ENCODE measurements around the gene TP53INP2. TPM values are rescaled to one million over a fixed set of nuclear protein-coding genes. Genes with fewer than 3 reads are reported as not detected.
A peak's percentile ranks its signal among the peaks of the same experiment; 100 is the strongest.

TP53INP2 gene
- total and polyA plus RNA-seq, 2 of the 13 experiments (the other 11 are each of a cell fraction or from before 2014, with no cell fraction given) = 5.2 to 18.8 TPM

DNA sequence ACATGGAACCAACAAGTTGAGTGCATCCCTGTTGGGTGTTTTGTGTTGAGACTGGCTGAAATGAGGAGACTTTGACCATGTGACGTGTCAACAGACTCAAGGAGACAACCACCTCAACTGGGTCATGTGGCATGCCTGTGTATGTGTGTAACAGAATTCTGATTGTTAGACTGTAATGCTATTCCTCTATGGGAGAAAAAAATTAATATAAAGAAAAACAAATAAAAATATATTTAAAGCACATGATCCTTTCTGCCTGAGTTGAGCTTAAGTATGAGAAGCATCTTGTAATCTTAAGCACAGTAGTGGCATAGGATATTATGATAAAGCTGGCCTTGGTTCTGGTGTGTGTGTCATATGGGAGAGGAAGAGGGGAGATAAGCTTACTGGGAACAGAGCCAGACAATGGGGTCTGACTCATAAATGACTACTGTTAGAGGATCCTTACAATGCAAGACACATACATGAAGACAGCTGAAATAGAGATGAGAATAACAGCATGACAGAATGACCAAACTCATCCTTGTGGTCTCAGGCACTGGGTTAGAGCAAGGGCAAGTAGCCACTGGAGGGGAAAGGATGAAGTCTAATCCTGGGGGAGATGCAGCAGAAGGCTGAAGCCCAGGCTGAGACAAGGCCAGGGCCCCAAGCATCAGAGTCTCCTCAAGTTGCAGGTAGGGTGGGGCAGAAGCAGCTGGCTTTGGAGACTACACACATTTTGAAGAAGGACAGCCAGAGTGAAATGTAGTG, 9.2 kb downstream of the TP53INP2 start (continued):
- TF ChIP-seq, protein P1, sequence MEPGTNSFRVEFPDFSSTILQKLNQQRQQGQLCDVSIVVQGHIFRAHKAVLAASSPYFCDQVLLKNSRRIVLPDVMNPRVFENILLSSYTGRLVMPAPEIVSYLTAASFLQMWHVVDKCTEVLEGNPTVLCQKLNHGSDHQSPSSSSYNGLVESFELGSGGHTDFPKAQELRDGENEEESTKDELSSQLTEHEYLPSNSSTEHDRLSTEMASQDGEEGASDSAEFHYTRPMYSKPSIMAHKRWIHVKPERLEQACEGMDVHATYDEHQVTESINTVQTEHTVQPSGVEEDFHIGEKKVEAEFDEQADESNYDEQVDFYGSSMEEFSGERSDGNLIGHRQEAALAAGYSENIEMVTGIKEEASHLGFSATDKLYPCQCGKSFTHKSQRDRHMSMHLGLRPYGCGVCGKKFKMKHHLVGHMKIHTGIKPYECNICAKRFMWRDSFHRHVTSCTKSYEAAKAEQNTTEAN (CRISPR knock-in tag; conservative IDR thresholded peaks at IDR 0.05) = no peak
- TF ChIP-seq SIN3B (IDR thresholded peaks at IDR 0.05; ENCODE audit: low read length) (no peak), MYC (CRISPR knock-in tag; IDR thresholded peaks at IDR 0.05; ENCODE audit: borderline replicate concordance) (no peak), ASH2L (IDR thresholded peaks at IDR 0.05; ENCODE audit: insufficient read length, low read depth, low read length) (no peak), MXI1 (IDR thresholded peaks at IDR 0.05; ENCODE audit: borderline replicate concordance, low read depth, low read length) (no peak; the same call in 2 of the 3 replicates), GABPA (IDR thresholded peaks at IDR 0.05; ENCODE audit: low read depth, low read length) (no peak), GABPA (CRISPR knock-in tag; IDR thresholded peaks at IDR 0.05; ENCODE audit: low read depth) (no peak), ZNF337 (CRISPR knock-in tag; IDR thresholded peaks at IDR 0.05; ENCODE audit: borderline replicate concordance, low read depth) (no peak), EP300 (IDR thresholded peaks at IDR 0.05; ENCODE audit: low read depth in 2 of 2, low read length in 2 of 2) (peak in 1 of 2 experiments; percentile 34; a peak in 1 of 4 replicates), EP300 (CRISPR knock-in tag; IDR thresholded peaks at IDR 0.05; ENCODE audit: borderline replicate concordance) (no peak), MED1 (CRISPR knock-in tag; IDR thresholded peaks at IDR 0.05) (peak; percentile 30; the same call in 1 of the 2 replicates), ELF4 (CRISPR knock-in tag; IDR thresholded peaks at IDR 0.05; ENCODE audit: borderline replicate concordance) (no peak), SRY (CRISPR knock-in tag; IDR thresholded peaks at IDR 0.05) (no peak), HDAC6 (IDR thresholded peaks at IDR 0.05; ENCODE audit: low read depth, low read length) (no peak), ZNF652 (CRISPR knock-in tag; IDR thresholded peaks at IDR 0.05; ENCODE audit: borderline replicate concordance, low read depth) (no peak; the same call in 1 of the 2 replicates), EHMT2 (IDR thresholded peaks at IDR 0.05; ENCODE audit: borderline replicate concordance, low read depth, low read length) (no peak), MTF2 (CRISPR knock-in tag; IDR thresholded peaks at IDR 0.05; ENCODE audit: borderline replicate concordance) (no peak), MEF2D (CRISPR knock-in tag; IDR thresholded peaks at IDR 0.05) (0 out of 2 replicates have a peak, but pooled peaks have one; percentile 9), ZNF615 (CRISPR knock-in tag; IDR thresholded peaks at IDR 0.05; ENCODE audit: borderline replicate concordance) (no peak), MXD4 (CRISPR knock-in tag; IDR thresholded peaks at IDR 0.05) (0 out of 2 replicates have a peak, but pooled peaks have one; percentile 22), SP1 (IDR thresholded peaks at IDR 0.05) (no peak), SP1 (CRISPR knock-in tag; IDR thresholded peaks at IDR 0.05) (no peak), CEBPB (IDR thresholded peaks at IDR 0.05; ENCODE audit: borderline replicate concordance, low read depth, low read length) (no peak)
- TF ChIP-seq, protein P2, sequence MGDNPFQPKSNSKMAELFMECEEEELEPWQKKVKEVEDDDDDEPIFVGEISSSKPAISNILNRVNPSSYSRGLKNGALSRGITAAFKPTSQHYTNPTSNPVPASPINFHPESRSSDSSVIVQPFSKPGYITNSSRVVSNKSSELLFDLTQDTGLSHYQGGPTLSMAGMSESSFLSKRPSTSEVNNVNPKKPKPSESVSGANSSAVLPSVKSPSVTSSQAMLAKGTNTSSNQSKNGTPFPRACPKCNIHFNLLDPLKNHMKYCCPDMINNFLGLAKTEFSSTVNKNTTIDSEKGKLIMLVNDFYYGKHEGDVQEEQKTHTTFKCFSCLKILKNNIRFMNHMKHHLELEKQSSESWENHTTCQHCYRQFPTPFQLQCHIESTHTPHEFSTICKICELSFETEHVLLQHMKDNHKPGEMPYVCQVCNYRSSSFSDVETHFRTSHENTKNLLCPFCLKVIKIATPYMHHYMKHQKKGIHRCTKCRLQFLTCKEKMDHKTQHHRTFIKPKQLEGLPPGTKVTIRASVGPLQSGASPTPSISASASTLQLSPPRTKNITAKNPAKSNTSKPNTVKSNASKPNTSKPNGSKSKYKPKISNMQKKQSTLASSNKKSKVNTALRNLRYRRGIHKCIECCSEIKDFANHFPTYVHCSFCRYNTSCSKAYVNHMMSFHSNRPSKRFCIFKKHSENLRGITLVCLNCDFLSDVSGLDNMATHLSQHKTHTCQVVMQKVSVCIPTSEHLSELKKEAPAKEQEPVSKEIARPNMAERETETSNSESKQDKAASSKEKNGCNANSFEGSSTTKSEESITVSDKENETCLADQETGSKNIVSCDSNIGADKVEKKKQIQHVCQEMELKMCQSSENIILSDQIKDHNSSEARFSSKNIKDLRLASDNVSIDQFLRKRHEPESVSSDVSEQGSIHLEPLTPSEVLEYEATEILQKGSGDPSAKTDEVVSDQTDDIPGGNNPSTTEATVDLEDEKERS (CRISPR knock-in tag; IDR thresholded peaks at IDR 0.05) = no peak; the same call in 1 of the 2 replicates
- TF ChIP-seq, protein P3, sequence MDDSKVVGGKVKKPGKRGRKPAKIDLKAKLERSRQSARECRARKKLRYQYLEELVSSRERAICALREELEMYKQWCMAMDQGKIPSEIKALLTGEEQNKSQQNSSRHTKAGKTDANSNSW (CRISPR knock-in tag; IDR thresholded peaks at IDR 0.05; ENCODE audit: borderline replicate concordance) = peak; percentile 77; the same call in 1 of the 2 replicates
- TF ChIP-seq, protein P4, sequence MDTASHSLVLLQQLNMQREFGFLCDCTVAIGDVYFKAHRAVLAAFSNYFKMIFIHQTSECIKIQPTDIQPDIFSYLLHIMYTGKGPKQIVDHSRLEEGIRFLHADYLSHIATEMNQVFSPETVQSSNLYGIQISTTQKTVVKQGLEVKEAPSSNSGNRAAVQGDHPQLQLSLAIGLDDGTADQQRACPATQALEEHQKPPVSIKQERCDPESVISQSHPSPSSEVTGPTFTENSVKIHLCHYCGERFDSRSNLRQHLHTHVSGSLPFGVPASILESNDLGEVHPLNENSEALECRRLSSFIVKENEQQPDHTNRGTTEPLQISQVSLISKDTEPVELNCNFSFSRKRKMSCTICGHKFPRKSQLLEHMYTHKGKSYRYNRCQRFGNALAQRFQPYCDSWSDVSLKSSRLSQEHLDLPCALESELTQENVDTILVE (CRISPR knock-in tag; IDR thresholded peaks at IDR 0.05) = no peak
